GM19023 (cell line): ENCODE data around the gene GHITM.
"Not testable (repeated sequence)": the region's sequence is repeated elsewhere in the genome, so short reads cannot be mapped to it uniquely, and the experiment has no call there.

ENCODE experiments used
- ATAC-seq: cut with Tn5 transposase; IDR thresholded peaks from one replicate; pipeline ENCODE4 v1.9.1; 2021; ENCODE audit warnings: mild to moderate bottlenecking, moderate library complexity; ENCODE audit not compliant: unreplicated experiment

Gene GHITM

GRCh38 chr10:84139126-84140035, at the start of gene GHITM:
Gene GHITM (plus strand): TSS chr10:84139509. CDS start chr10:84141501, 1,992 bp downstream.
- ATAC-seq: peak; percentile 99

GRCh38 chr10:84095811-84096497, 43.4 kb upstream of the GHITM start:
- no peak for ATAC-seq

- ATAC-seq: no peak
Observed at GRCh38 chr10:84097787-84098353, 41.4 kb upstream of the GHITM start.

- no peak for ATAC-seq
Observed at GRCh38 chr10:84098667-84099066, 40.6 kb upstream of the GHITM start.

GRCh38 chr10:84101042-84101441, 38.3 kb upstream of the GHITM start:
- no peak for ATAC-seq

GRCh38 chr10:84108797-84109196, 30.5 kb upstream of the GHITM start:
- ATAC-seq: no peak

- not testable (repeated sequence) for ATAC-seq
Observed at GRCh38 chr10:84109772-84110171, 29.5 kb upstream of the GHITM start.

GRCh38 chr10:84113468-84113867, 25.8 kb upstream of the GHITM start:
- not testable (repeated sequence) for ATAC-seq

GRCh38 chr10:84114088-84114667, 25.1 kb upstream of the GHITM start:
- no peak for ATAC-seq

- ATAC-seq: not testable (repeated sequence)
Observed at GRCh38 chr10:84117204-84117603, 22.1 kb upstream of the GHITM start.

- no peak for ATAC-seq
Observed at GRCh38 chr10:84117686-84118394, 21.5 kb upstream of the GHITM start.

- no peak for ATAC-seq
Observed at GRCh38 chr10:84118395-84119006, 20.8 kb upstream of the GHITM start.

- ATAC-seq: no peak
Observed at GRCh38 chr10:84123362-84123761, 15.9 kb upstream of the GHITM start.

GRCh38 chr10:84125910-84126784, 13.2 kb upstream of the GHITM start:
- ATAC-seq: not testable (repeated sequence)

- ATAC-seq: no peak
Observed at GRCh38 chr10:84126785-84127167, 12.5 kb upstream of the GHITM start.

- ATAC-seq: no peak
Observed at GRCh38 chr10:84135836-84136235, 3.5 kb upstream of the GHITM start.

- no peak for ATAC-seq
Observed at GRCh38 chr10:84137811-84138210, 1.5 kb upstream of the GHITM start.

GRCh38 chr10:84138478-84139125, 707 bp upstream of the GHITM start:
- no peak for ATAC-seq

- no peak for ATAC-seq
Observed at GRCh38 chr10:84140036-84140379, 699 bp downstream of the GHITM start.
